ENCODE results near the gene TBX1.

The TBX1 gene

DNA sequence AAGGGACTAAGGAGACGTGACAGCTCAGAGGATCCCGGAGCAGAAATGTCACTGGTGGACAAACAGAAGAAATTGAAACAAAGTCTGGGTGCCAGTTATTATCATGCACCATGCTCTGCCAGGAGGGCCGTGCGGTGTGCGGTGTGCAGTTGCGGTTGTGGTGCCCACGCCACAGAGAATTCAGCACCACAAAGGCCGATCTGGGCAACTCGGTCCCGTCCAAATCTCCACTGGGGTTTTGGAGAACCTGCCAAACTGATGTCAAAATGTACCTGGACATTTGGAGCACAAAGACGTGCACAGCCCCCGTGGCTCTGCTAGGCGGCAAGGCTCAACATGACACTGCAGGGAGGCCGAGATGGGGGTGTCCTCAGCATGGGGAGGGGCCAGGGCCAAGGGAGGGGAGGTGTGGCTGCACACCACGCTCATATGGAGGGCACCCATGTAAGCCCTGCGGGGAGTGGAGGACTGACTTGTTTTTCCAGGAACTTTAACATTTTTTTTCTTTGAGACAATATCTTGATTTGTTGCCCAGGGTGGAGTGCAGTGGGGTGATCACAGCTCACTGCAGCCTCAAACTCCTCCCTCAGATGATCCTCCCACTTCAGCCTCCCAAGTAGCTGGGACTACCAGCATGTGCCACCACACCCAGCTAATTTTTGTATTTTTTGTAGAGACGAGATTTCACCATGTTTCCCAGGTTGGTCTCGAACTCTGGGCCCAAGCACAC lies 54.7 kb downstream of the TBX1 start:
- DNase-seq (ENCODE audit: low read depth): no peak

DNA sequence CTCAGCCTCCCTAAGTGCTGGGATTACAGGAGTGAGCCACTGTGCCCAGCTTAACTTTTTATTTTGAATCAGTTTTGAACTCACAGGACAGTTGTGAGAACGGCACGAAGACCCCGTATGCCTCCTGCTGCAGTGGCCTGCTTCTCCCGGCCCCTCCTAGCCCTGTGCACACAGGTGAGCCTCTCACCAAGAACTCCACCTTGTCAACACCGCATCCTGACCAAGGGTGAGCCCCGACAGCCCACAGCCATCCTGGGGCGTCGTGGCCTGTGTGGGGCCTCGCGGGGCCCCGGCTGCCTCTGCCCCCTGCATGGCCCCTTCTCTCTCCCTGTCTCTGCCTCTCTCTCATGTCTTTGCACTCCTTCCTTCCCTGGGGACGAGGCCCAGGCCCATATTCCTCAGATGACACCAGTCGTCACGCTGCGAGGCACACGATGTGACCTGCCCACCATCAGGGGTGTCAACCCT lies 55.3 kb downstream of the TBX1 start:
- DNase-seq (ENCODE audit: low read depth): no peak

DNA sequence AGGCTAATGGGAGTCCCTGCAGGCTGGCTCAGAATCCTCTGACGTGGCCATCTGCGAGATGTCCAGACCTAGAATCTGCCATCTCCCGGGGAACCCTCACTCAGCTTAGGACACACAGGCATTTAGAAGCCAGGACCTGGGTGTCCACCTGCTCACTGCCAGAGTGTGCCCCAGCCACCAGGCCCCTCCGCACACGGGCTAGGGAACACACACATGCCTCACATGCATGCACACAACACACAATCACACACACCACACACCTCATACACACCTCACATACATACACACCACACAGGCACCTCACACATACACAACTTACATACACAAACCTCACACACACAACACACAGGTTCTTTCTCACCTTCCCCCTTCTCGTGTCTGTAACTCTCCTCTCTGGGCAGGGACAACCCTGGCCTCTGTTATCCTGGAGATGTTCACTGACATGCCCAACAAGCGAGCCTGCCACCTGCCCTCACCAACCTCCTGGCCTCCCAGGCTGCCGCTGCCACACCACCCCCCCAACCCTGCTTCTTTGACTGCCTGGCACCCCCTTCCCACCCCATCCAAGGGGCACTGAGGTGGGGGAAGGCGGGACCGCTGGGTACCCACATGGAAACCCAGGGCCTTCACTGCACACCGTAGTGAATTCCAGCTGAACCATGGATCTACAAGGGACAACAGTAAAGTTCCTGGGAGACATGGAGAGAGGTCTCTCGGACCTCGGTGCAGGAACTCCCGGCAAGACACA lies 56.0 kb downstream of the TBX1 start:
- no peak for DNase-seq (ENCODE audit: low read depth)
